ENCODE measurements around the gene ZSCAN1.
"Not testable (repeated sequence)": the region's sequence is repeated elsewhere in the genome, so short reads cannot be mapped to it uniquely, and the experiment has no call there.

ZSCAN1 gene

GRCh38 chr19:58033741-58034476 lies at the start of gene ZSCAN1:
Gene ZSCAN1 (plus strand): TSS chr19:58034025. CDS start chr19:58037837, 3,812 bp downstream.
- DNase-seq = peak; percentile 13

DNA sequence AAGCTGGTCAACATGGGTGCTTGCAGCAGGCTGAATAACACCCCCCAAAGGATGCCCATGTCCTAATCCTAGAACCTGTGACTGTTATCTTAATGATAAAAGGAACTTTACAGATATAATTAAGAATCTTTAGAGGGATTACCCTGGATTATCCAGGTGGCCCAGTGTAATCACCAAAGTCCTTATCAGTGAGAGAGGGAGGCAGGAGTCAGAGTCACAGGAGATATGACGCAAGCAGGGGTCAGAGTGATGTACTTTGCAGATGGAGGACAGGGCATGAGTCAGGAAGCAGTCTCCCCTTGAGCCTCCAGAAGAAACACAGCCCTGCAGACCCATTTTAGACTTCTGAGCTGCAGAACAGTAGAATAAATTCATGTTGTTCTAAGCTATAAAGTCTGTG lies 41.0 kb upstream of the ZSCAN1 start:
- DNase-seq = no peak

DNA sequence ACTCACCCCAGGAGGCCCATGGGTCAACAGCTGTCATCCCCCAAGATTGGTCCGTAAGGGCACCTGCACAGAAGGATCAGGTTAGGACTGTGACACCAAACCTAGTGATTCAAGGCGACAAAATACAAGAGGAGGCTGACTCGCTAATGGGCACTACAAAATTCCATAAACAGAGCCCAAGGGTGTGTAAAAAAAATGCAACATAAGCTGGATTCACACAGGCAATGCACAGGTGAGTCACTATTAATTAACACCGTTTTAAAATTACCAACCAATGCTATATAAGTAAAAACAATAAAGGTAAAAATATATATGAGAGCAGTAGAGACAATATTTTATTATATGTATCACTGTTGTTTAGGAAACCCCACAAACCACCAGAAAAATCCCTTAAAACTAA lies 33.1 kb upstream of the ZSCAN1 start:
- no peak for DNase-seq

DNA sequence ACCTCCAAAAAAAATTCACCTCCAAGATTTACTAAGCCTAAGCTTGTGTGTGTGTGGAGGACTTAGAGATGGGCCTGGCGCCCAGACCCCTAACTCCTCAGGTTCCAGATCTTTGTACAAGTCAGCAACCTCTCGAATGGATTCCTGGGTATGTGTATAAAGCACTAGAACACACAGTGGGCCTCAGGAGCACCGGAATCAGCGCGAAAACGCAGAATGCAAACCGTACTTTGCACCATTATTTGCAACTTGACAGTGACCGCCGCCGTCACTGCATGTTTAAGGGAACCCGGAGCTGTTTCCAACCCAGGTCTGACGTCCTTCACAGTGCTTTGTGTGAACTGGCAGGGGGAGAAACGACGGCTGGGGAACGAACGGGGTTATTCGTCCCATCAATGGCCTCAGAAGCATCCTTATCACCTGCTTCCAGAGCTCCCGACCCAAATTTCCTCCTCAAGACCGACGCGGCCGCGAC lies 31.9 kb upstream of the ZSCAN1 start:
- no peak for DNase-seq

- peak; percentile 88 for DNase-seq
These were observed 31.2 kb upstream of the ZSCAN1 start, which contains the start of gene ZNF606 for GRCh38 chr19:58002384-58003173. Gene ZNF606 (minus strand): TSS chr19:58002820. CDS start chr19:58001319, 1,501 bp downstream.

DNA sequence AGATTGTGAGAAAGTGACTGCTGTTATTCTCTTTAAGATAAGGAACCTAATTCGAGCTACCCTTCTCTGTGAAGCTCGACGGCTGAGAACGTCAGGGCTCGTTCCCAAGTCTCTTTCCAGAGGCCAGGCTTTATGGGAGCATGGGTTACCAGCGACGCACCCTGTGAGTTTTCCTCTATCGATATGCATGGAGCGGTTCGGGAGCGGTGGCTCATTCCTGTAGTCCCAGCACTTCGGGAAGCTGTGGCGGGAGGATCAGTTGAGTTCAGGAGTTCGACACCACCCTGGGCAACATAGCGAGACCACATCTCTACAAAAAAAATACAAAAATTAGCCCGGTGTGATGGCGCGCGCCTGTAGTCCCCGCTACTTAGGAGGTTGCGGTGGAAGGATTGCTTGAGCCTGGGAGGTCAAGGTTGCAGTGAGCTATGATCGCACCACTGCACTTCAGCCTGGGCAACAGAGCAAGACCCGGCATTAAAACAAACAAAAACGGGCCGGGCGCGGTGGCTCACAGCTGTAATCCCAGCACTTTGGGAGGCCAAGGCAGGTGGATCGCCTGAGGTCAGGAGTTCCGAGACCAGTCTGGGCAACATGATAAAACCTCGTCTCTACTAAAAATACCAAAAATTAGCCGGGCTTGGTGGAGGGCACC lies 30.5 kb upstream of the ZSCAN1 start:
- no peak for DNase-seq

DNA sequence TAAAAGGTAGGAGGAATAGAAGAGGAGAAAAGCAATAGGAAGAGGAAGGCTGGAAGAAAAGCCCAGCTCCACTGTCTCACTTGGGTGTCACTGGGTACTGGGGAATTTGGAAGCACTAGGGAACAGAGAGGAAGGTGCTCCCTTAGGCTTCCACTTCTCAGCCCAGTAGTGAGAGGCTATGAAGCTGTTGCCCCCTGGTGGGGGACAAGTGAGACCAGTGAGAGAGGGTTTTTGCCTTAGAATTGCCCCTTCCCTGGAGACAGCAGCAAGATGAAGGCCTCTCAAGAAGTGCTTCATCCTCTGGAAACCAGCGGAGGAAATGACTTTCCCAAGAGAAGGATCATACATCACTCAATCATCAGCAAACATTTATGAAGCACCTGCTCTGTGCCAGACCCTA lies 26.5 kb upstream of the ZSCAN1 start:
- no peak for DNase-seq

- DNase-seq = not testable (repeated sequence)
These were observed 24.9 kb upstream of the ZSCAN1 start for GRCh38 chr19:58008877-58009276.

DNA sequence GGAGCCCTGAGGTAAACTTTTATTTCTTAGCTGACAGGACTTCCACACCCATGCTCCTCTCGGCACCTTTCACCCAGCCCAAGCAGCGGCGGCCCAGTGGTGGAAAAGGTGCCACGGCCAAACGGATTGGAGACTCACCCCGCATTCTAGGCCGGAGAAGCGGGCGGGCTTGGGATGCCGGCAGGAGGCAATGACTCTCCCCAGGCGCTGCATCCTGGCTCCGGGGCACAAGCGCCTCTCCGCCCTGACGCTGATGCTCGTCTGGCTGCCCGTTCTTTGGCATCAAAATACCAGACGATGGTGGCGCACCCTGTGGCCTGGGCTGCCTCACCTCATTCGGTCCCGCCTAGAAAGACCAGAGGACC lies 24.5 kb upstream of the ZSCAN1 start:
- DNase-seq = no peak

DNA sequence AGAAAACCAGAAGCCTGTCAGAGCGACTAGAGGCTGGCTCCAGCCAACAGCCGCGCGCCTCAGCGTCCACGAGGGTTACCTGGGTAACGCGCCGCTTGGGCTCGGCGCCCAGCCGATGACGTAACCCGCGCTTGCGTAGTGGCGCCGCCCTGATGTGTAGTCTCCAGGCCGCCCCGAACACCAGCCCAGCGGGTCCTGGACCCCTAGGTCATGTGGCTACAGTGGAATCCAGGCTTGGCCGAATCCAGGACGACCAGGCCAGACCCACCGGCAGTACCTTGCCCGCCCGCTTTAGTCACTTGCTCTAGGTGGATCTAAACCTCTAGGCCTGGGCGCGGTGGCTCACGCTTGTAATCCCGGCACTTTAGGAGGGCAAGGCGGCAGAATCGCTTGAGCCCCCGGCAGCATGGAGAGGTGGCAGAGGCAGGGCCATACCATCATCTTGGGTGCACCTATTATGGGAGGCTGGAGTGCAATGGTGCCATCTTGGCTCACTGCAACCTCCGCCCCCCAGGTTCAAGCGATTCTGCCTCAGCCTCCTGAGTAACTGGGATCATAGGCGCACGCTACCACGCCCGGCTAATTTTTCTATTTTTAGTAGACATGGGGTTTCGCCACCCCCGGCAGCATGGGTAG lies 24.0 kb upstream of the ZSCAN1 start:
- DNase-seq = peak; percentile 40

DNA sequence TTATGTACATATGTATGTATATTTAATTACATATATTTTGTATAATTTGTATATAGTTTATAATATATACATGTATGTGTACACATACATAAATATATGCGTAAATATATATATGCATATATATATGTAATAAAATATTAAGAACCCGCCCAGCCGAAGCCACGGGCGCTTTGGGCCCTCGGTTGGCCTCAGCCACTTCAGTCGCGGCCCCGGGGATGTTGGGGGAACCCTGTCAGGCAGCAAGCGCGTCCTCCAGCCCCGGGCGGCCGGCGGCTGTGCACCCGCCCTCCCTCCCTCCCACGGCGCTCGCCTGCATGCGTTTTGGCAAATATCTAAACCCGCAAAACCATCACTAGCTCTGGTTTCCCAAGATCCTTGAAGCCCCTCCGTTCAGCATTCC lies 23.3 kb upstream of the ZSCAN1 start:
- DNase-seq = no peak

- no peak for DNase-seq
These were observed 19.7 kb upstream of the ZSCAN1 start for GRCh38 chr19:58014141-58014540.

GRCh38 chr19:58020129-58020528 lies 13.7 kb upstream of the ZSCAN1 start:
- no peak for DNase-seq

GRCh38 chr19:58021541-58022282 lies 12.1 kb upstream of the ZSCAN1 start:
- DNase-seq = peak; percentile 38

- no peak for DNase-seq
These were observed 11.6 kb upstream of the ZSCAN1 start for GRCh38 chr19:58022283-58022660.

DNA sequence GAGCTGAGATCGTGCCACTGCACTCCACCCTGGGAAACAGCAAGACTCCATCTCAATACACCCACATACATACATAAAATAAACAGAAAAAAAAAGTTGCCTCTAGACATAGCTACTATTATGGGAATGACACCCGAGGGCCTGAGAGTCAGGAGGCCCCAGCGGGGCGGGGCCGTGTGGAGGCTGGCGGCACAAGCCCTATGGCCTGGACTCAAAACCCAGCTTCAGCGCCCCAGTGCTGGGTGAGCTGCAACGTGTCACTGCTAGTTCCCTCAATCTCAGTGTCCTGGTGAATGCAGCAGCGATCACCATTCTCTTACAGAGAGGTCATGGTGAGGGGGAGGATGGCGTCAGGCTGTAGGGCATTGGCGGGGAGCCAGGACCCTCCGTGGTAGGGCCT lies 9.2 kb upstream of the ZSCAN1 start:
- no peak for DNase-seq

DNA sequence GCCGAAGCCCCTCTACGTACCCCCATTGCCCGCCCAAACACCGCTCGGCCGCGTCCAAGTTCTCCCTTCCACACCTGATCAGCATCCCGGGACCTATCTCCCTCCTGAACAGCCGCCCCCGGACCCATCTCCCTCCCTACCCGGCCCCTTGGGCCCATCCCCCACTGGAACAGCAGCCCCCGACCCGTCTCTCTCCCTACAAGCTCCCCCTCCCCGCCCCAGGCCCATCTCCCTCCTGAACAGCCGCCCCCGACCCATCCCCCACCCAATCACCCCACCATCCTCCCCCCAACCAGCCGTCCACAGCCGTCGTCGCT lies 610 bp downstream of the ZSCAN1 start:
- no peak for DNase-seq

DNA sequence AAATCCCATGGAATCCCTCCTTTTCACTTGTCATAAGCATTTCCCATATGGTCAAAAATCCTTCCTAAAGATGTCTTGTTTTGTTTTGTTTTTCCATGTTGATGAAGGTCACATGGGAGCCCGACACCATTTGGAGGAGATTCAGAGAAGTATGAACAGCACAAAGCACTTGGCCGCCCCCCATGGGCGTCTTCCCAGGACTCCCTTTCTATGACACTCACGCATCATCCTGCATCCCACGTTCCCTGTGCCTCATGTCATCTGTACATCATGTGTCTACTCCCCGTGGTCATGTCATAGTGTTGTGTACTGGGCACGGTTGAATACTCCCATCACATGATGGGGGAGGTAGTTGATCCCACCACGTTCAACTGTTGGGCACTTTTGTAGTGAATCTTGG lies 2.0 kb downstream of the ZSCAN1 start:
- DNase-seq = no peak

- DNase-seq = no peak
These were observed 4.3 kb downstream of the ZSCAN1 start for GRCh38 chr19:58037927-58038687.

- no peak for DNase-seq
These were observed 4.9 kb downstream of the ZSCAN1 start for GRCh38 chr19:58038688-58039204.

- no peak for DNase-seq
These were observed 7.1 kb downstream of the ZSCAN1 start for GRCh38 chr19:58040751-58041525.
